Activated CD4-positive, alpha-beta T cell treated with anti-CD3 and anti-CD28 coated beads for 24 hours (primary cell): ENCODE results near the gene AIM2.
"Not testable (repeated sequence)": the region's sequence is repeated elsewhere in the genome, so short reads cannot be mapped to it uniquely, and the experiment has no call there.

Source experiments
- DNase-seq, 2 donors: peaks; one replicate each; pipeline ENCODE4 v3.0.0-alpha.2; 2020; ENCODE audit warnings: low read depth in 2 of 2

Gene AIM2

DNA sequence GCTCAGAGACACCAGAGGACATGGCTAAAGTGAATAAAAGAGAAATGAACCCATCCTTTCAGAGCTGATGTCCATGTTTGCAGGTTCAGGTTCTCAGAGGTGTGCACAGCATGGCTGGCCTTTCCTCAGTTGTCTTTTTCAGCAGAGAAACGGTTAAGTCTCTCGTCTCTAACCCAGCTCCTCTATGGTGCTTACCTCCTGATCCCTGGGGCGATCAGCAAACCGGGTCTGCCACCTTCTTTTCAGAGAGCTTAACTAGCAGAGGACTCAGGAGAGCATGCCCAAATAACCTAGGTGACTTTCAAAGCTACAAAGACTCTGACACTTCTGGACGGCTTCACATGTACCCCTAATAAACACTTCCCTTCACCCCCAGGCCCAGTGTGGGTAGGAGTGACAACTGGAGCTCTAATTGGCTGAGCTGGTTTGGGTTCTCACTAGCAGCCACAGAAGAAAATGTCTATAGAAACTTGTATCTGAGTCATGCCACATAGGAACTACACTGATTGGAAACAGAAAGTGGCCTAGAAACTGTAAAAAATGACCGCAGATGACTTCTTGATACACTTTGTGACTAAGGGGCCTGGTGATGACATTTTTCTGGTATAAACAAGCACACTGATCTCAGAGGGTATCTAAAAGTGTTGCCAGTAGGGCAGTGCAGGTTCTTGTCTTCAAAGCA lies at the start of gene AIM2:
AIM2 (minus strand) TSS at position 329 of the 682 bp plus-strand sequence. CDS start 3,267 bp downstream, outside the sequence.
- DNase-seq: peak; percentile 35 to 38

GRCh38 chr1:159123587-159123986 lies 47.0 kb upstream of the AIM2 start:
- no peak for DNase-seq

GRCh38 chr1:159122005-159122621 lies 45.5 kb upstream of the AIM2 start:
- DNase-seq: no peak

- DNase-seq: no peak
Measured at GRCh38 chr1:159121526-159121925, 45.0 kb upstream of the AIM2 start.

- no peak for DNase-seq
Measured at GRCh38 chr1:159120317-159120716, 43.8 kb upstream of the AIM2 start.

DNA sequence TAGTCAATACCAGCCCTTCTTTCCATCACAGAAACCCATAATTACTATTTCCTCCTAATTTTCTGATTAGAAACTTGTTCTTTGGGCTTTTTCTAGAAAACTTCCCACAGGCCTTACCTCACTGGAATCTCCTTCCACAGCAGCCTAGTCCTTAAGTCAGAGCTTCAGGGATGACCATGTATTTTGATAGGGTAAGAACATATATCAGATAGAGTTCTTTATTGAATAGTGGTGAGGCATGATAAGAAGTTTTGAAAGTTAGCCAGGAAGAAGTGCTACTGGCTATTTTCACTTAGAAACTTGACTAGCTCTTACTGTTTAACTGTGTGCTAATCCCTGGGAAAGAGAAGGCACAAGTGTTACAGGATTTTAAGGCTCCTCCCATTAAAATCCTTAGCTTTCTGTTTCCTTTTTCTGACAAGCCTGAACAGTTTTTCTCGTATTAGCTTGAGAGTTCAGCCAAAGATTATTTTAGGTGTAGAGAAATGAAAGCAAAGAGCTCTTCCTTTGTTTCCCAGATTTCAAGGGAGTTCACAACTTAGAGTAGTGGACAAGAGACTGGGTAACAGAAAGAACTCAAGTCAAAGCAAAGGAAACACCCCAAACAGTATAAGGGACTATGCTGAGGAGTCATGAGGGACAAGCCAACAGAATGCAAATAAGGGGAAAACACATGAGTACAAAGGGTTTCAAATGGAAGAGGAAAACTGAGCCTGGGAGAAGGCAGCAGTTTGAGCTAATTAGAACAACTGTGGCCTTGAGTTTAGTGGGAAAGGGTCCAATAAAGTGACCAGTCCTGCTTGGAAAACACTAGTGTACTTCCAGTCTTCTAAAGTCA lies 37.2 kb upstream of the AIM2 start:
- no peak for DNase-seq

DNA sequence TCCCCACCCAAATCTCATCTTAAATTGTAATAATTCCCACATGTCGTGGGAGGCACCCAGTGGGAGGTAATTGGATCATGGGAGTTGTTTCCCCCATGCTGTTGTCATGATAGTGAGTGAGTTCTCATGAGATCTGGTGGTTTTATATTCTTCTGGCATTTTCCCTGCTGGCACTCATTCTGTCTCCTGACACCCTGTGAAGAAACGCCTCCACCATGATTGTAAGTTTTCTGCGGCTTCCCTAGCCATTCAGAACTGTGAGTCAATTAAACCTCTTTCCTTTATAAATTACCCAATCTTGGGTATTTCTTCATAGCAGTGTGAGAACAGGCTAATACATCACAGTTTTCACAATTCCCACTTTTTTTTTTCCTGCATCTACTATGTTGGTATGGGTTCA lies 26.5 kb upstream of the AIM2 start:
- not testable (repeated sequence) for DNase-seq

- no peak for DNase-seq
Measured at GRCh38 chr1:159100589-159100988, 24.0 kb upstream of the AIM2 start.

GRCh38 chr1:159098596-159098995 lies 22.0 kb upstream of the AIM2 start:
- DNase-seq: no peak

DNA sequence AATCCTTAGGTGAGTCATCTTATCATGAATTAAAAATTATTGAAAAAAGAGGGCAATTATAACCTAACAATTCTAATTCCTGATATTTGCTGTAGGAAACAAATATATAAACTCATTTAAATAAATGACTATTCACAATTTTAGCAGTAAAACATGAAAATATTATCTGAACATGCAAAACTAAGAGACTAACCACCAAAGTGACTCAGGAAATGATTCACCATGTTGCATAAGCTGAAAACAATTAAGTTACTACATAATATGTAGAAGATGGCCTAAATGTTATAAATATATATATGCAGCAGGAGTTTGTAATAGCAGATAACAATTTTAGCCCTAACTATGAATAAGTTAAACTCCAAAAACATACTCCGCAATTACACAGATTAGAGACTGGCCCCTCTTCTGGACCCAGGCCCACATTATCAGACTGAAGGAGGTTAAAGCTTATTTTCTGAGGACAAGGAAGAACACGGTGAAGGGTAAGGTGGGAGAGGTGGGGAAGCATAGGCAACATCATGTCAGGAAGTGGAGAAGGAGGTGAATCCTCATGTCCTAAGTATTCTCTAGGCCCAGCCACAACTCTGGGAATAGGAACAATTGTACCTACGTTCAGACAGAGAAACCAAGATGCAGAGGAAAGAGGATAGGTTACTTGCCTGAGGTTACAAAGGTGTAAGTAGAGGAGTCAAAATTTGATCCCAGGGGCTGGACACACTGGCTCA lies 15.6 kb upstream of the AIM2 start:
- DNase-seq: no peak

- no peak for DNase-seq
Measured at GRCh38 chr1:159091607-159092031, 15.1 kb upstream of the AIM2 start.

DNA sequence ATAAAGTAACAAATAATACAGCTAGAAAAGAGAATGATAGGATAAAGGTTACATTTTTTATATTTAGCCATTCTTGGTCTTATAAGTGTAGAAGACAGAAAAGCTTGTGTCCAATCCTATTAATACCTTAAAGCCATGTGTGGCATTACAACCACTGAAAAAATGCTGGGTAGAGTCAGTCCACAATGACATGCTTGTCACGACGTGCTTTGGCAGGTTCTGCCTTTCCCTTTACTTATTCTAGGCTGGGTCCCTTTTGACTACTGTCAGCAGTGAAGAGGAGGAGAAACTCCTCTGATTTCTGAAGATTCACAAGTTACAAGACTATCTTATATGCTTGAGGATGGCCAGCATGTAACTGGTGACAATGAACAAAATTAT lies 14.6 kb upstream of the AIM2 start:
- no peak for DNase-seq

DNA sequence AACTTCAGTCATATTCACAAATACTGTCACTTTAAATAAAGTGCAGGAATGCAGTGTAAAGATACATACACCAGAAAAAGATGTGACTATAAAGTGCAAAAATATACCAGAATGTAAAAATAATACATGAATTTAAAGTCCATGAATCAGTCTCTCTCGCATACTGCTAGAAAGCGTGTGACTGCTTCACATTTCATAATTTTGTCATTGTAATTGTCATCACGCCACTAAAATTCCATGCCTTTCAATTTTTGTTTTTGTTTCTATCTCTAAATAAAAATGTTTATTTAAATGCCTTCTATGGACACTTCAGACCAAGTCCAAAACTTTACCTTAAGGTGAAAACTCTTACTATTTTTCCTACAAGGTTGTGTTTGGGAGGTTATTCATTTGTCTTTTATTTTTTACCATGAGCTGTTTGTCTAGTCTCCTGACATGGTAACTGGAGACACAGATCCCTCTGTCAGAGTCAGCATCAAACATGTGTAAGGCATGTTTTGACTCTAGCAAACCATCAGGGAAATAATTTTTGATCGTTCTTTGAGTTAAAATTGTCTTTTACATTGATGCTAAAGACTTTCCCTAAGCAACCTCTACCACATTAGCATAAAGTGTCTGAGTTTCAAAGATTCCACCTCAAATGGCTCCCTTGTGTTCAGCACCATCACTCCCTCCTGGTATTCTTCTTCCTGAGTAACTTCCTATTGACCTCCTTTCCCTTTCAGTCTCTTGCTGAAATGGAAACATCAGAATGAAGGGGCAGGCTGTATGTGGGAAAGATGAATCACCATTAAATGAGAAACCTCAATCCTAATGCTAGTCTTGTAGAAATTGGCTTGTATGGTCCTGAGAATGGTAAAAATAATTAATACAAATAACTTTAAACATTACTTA lies 14.0 kb upstream of the AIM2 start:
- DNase-seq: no peak

DNA sequence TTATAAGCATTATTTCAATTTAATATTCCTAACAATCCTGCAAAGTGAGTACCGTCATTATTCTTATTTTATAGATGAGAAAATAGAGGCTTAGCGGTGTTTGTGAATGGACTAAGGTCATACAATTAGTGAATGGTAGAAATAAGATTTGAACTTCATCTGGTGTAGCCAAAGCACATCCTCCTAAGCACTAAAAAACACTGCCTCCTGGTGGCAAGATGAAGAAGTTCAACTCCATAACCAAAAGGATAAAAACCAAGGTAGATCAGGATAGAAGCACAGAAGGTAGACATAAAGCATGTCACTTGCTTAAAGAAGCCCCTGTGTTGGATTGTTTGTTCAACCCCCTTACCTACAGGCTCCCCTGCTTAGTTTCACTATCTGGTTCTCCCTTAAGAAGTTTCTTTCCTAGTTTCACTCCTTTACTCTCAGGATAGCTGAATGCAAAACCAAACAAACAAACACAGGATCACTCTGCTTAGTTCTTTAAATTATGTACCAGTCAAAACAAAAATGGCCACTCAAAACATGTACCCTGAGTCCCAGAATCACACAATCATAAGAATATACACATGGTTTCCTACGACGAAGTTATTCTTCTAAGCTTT lies 12.7 kb upstream of the AIM2 start:
- DNase-seq: no peak

- no peak for DNase-seq
Measured at GRCh38 chr1:159088546-159089183, 12.1 kb upstream of the AIM2 start.

- no peak for DNase-seq
Measured at GRCh38 chr1:159088050-159088449, 11.5 kb upstream of the AIM2 start.

DNA sequence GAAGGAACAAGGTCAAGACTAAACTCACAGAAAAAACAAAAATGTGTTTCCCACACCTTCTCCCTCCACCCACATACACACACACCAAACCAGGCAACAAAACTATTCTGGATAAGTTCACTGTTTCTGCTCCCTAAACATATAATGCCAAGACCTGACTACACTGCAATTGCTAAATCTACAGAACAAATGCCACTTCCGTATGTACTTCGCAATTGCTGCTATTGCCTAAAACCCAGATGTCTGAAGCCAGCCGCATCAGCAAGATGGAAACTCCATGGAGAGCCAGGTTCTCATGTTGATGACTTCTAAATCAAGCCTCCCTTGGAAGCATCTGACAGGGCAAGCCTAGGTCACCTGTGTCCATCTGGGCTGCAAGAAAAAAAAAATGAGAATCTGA lies 8.3 kb upstream of the AIM2 start:
- DNase-seq: no peak

- DNase-seq: no peak
Measured at GRCh38 chr1:159084152-159084551, 7.6 kb upstream of the AIM2 start.

GRCh38 chr1:159083013-159083412 lies 6.4 kb upstream of the AIM2 start:
- no peak for DNase-seq

- no peak for DNase-seq
Measured at GRCh38 chr1:159081626-159082025, 5.1 kb upstream of the AIM2 start.
